MM.1S (cell line): ENCODE measurements around the gene DDB1.

Source experiments
- DNase-seq: peaks from one replicate; pipeline ENCODE4 v3.0.0-alpha.2; 2015
- H2AFZ ChIP-seq: fragments of 300-600 bp; sonication (generic); 2 replicates; pipeline ENCODE4 v1.6.0; 2016; ENCODE audit warnings: antibody characterized with exemption, low read length
- H3F3A ChIP-seq: fragments of 300-600 bp; sonication (generic); 2 replicates; pipeline ENCODE4 v1.6.1; 2016; ENCODE audit warnings: mild to moderate bottlenecking, antibody characterized with exemption, low read length, moderate library complexity, mixed read lengths; ENCODE audit not compliant: insufficient read depth
- H3K27ac ChIP-seq: fragments of 300-600 bp; sonication (generic); 2 replicates; pipeline ENCODE4 v1.5.1; 2016; ENCODE audit warnings: mild to moderate bottlenecking, low read length
- H3K27me3 ChIP-seq: fragments of 300-600 bp; sonication (generic); replicated peaks from 2 replicates; pipeline ENCODE4 v1.6.0; 2016; ENCODE audit warnings: low read length; ENCODE audit not compliant: insufficient read depth
- H3K36me3 ChIP-seq: fragments of 300-600 bp; sonication (generic); replicated peaks from 2 replicates; pipeline ENCODE4 v1.6.1; 2016; ENCODE audit warnings: mild to moderate bottlenecking, low read length, mixed read lengths; ENCODE audit not compliant: insufficient read depth
- H3K4me1 ChIP-seq: fragments of 300-600 bp; sonication (generic); 2 replicates; pipeline ENCODE4 v1.6.1; 2016; ENCODE audit warnings: low read length, mixed read lengths
- H3K4me2 ChIP-seq: fragments of 300-600 bp; sonication (generic); 2 replicates; pipeline ENCODE4 v1.6.0; 2016; ENCODE audit warnings: low read depth, low read length
- H3K4me3 ChIP-seq: fragments of 300-600 bp; sonication (generic); 2 replicates; pipeline ENCODE4 v1.5.1; 2016; ENCODE audit warnings: low read length, mixed read lengths
- H3K79me2 ChIP-seq: fragments of 300-600 bp; sonication (generic); 2 replicates; pipeline ENCODE4 v1.6.1; 2016; ENCODE audit warnings: mixed run types, low read length, mixed read lengths
- H3K9ac ChIP-seq: fragments of 300-600 bp; sonication (generic); 2 replicates; pipeline ENCODE4 v1.6.1; 2016; ENCODE audit warnings: low read length, mixed read lengths
- H3K9me2 ChIP-seq: fragments of 300-600 bp; sonication (generic); replicated peaks from 2 replicates; pipeline ENCODE4 v1.6.1; 2016; ENCODE audit warnings: mild to moderate bottlenecking, low read length, mixed read lengths; ENCODE audit not compliant: insufficient read depth
- H3K9me3 ChIP-seq: fragments of 300-600 bp; sonication (generic); replicated peaks from 2 replicates; pipeline ENCODE4 v1.6.1; 2016; ENCODE audit warnings: mild to moderate bottlenecking, low read length, mixed read lengths; ENCODE audit not compliant: insufficient read depth
- H4K20me1 ChIP-seq: fragments of 300-600 bp; sonication (generic); 2 replicates; pipeline ENCODE4 v1.6.1; 2016; ENCODE audit warnings: mild to moderate bottlenecking, low read length, moderate library complexity, mixed read lengths; ENCODE audit not compliant: insufficient read depth
- EZH2 ChIP-seq: fragments of 300-600 bp; sonication (generic); optimal IDR thresholded peaks from 2 replicates; pipeline ENCODE3; 2017; ENCODE audit warnings: low read depth, mild to moderate bottlenecking, antibody characterized with exemption, low read length, mixed read lengths
- EZH2phosphoT487 ChIP-seq: fragments of 300-600 bp; sonication (generic); IDR thresholded peaks from 2 replicates; pipeline ENCODE4 v1.6.1; 2018; ENCODE audit warnings: antibody characterized with exemption, low read length
- TF ChIP-seq, protein P1 (sequence below): fragments of 300-600 bp; sonication (generic); IDR thresholded peaks from 2 replicates; pipeline ENCODE4 v1.5.1; 2016; ENCODE audit warnings: antibody characterized with exemption, low read length, mixed read lengths

Gene DDB1

DNA sequence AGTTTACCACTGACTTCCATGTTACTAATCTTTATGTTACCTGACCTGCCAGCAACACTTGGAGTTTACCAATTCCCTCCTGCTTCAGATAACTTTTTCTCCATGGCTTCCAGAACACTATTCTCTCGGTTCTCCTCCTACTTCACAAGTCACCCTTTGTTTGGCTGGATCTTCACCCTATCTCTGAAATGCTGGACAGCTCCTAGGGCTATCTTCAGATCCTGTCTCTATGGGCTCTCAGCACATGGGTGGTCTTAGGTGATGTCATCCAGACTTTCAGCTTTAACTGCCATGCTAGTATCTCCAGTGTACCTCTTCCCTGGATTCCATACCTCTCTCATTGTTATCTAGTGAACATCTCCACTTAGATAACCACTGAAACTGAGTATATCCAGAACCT is 25.6 kb downstream of the DDB1 start:
- no peak for DNase-seq
- H4K20me1 ChIP-seq = no peaks in the 10 kb centered on the region
- peaks cover 17% of the 10 kb centered on the region; the same call in 1 of the 2 replicates for H3K36me3 ChIP-seq
- no peaks in the 10 kb centered on the region for H3K9me2 ChIP-seq
- H2AFZ ChIP-seq = no peak overlapping the region
- no peak overlapping the region for H3K4me3 ChIP-seq
- no peak for TF ChIP-seq EZH2
- no peaks in the 10 kb centered on the region for H3K79me2 ChIP-seq
- no peaks in the 10 kb centered on the region for H3K9me3 ChIP-seq
- no peaks in the 10 kb centered on the region for H3K4me1 ChIP-seq
- no peak overlapping the region for H3K9ac ChIP-seq
- H3K27me3 ChIP-seq = no peaks in the 10 kb centered on the region
- no peak overlapping the region for H3K4me2 ChIP-seq
- H3K27ac ChIP-seq = no peak overlapping the region
- H3F3A ChIP-seq = no peaks in the 10 kb centered on the region

- Histone ChIP-seq H3K4me2 (no peak overlapping the region), H3K27ac (no peak overlapping the region), H3K79me2 (no peaks in the 10 kb centered on the region), H4K20me1 (no peaks in the 10 kb centered on the region), H2AFZ (no peak overlapping the region), H3K4me1 (no peaks in the 10 kb centered on the region), H3F3A (no peaks in the 10 kb centered on the region), H3K27me3 (no peaks in the 10 kb centered on the region), H3K4me3 (no peak overlapping the region), H3K9me2 (no peaks in the 10 kb centered on the region), H3K36me3 (peaks cover 23% of the 10 kb centered on the region; the same call in 1 of the 2 replicates), H3K9ac (no peak overlapping the region), H3K9me3 (no peaks in the 10 kb centered on the region)
- DNase-seq = no peak
- no peak for TF ChIP-seq EZH2
- TF ChIP-seq EZH2phosphoT487 = no peak
- TF ChIP-seq, protein P1, sequence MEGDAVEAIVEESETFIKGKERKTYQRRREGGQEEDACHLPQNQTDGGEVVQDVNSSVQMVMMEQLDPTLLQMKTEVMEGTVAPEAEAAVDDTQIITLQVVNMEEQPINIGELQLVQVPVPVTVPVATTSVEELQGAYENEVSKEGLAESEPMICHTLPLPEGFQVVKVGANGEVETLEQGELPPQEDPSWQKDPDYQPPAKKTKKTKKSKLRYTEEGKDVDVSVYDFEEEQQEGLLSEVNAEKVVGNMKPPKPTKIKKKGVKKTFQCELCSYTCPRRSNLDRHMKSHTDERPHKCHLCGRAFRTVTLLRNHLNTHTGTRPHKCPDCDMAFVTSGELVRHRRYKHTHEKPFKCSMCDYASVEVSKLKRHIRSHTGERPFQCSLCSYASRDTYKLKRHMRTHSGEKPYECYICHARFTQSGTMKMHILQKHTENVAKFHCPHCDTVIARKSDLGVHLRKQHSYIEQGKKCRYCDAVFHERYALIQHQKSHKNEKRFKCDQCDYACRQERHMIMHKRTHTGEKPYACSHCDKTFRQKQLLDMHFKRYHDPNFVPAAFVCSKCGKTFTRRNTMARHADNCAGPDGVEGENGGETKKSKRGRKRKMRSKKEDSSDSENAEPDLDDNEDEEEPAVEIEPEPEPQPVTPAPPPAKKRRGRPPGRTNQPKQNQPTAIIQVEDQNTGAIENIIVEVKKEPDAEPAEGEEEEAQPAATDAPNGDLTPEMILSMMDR = no peak
Observed at GRCh38 chr11:61306221-61306620, 26.7 kb downstream of the DDB1 start.

DNA sequence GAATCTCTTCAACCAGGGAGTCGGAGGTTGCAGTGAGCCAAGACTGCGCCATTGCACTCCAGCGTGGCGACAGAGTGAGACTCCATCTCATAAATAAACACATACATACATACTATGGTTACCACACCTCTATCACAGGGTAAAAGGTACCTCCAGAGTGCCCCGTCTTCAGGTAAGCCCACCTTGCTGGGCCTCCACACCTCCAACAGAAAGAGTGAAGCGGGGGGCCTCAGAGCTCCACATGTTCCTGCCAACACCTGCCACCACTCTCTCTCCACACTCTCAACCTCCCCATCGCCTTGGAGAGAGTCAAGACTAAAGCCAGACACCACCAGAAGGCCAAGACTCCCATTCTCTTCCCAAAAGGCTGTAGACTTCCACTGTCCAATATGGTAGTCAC is 27.5 kb downstream of the DDB1 start:
- Histone ChIP-seq H3K79me2 (no peaks in the 10 kb centered on the region), H3F3A (no peaks in the 10 kb centered on the region), H3K36me3 (peaks cover 23% of the 10 kb centered on the region; the same call in 1 of the 2 replicates), H3K9me3 (no peaks in the 10 kb centered on the region), H3K4me3 (no peak overlapping the region), H3K4me2 (no peak overlapping the region), H3K9ac (no peak overlapping the region), H3K27me3 (no peaks in the 10 kb centered on the region), H2AFZ (no peak overlapping the region), H4K20me1 (no peaks in the 10 kb centered on the region), H3K4me1 (no peaks in the 10 kb centered on the region), H3K27ac (no peak overlapping the region), H3K9me2 (no peaks in the 10 kb centered on the region)
- no peak for DNase-seq
- TF ChIP-seq EZH2phosphoT487 = no peak
- no peak for TF ChIP-seq EZH2
- TF ChIP-seq, protein P1 = no peak

GRCh38 chr11:61303725-61304124 is 29.2 kb downstream of the DDB1 start:
- H3F3A ChIP-seq = no peaks in the 10 kb centered on the region; the same call in 1 of the 2 replicates
- H3K4me1 ChIP-seq = no peaks in the 10 kb centered on the region
- H2AFZ ChIP-seq = no peak overlapping the region
- no peak overlapping the region for H3K27ac ChIP-seq
- H3K9me2 ChIP-seq = no peaks in the 10 kb centered on the region
- no peaks in the 10 kb centered on the region for H3K79me2 ChIP-seq
- no peaks in the 10 kb centered on the region for H4K20me1 ChIP-seq
- H3K9me3 ChIP-seq = no peaks in the 10 kb centered on the region
- no peak overlapping the region for H3K4me3 ChIP-seq
- no peak for DNase-seq
- no peak overlapping the region for H3K4me2 ChIP-seq
- no peak overlapping the region for H3K9ac ChIP-seq
- TF ChIP-seq, protein P1 = no peak
- TF ChIP-seq EZH2phosphoT487 (no peak), EZH2 (no peak)
- no peaks in the 10 kb centered on the region for H3K27me3 ChIP-seq
- peaks cover 15% of the 10 kb centered on the region; the same call in 1 of the 2 replicates for H3K36me3 ChIP-seq
